H1 (cell line): ENCODE results near the gene SCYGR4. TPM values are rescaled to one million over a fixed set of nuclear protein-coding genes. Genes with fewer than 3 reads are reported as not detected.

Source experiments
- CTCF ChIA-PET: fragments of 300-600 bp; sonication (Branson Sonifier 250); formaldehyde crosslinking; loops from one replicate; lab custom pipeline; 2021; ENCODE audit not compliant: partially characterized antibody; lab: Charles Lee
- POLR2A ChIA-PET: fragments of 300-600 bp; sonication (Branson Sonifier 250); formaldehyde crosslinking; loops from one replicate; lab custom pipeline; 2021; ENCODE audit warnings: inconsistent platforms; ENCODE audit not compliant: partially characterized antibody; lab: Charles Lee
- DNase-seq, 2 experiments: peaks; one replicate each; pipeline versions ENCODE4 v3.0.0 to v3.0.0-alpha.2; 2010 to 2022; ENCODE audit warnings: low spot score in 2 of 2, low read depth in 1 of 2, mixed read lengths in 1 of 2
- FAIRE-seq: peaks from 2 replicates; lab custom pipeline; 2011; peaks lifted over from hg19 to GRCh38; lab: Jason Lieb, UNC
- H2AFZ ChIP-seq: 2 replicates; pipeline ENCODE4 v1.8.1; 2012; ENCODE audit warnings: low read length, inconsistent platforms
- H2AK5ac ChIP-seq: 2 replicates; pipeline ENCODE4 v1.6.1; 2013; ENCODE audit warnings: low read depth, low read length
- H2BK120ac ChIP-seq: replicated peaks from 2 replicates; pipeline ENCODE3; 2013; ENCODE audit warnings: low read depth, low read length, inconsistent platforms
- H2BK12ac ChIP-seq: 2 replicates; pipeline ENCODE4 v1.6.1; 2013; ENCODE audit warnings: low read depth, low read length
- H2BK15ac ChIP-seq: 2 replicates; pipeline ENCODE4 v1.6.1; 2013; ENCODE audit warnings: low read length
- H2BK20ac ChIP-seq: 2 replicates; pipeline ENCODE4 v1.6.1; 2013; ENCODE audit warnings: low read length
- H2BK5ac ChIP-seq: 2 replicates; pipeline ENCODE4 v1.6.1; 2013; ENCODE audit warnings: low read depth, low read length
- H3K14ac ChIP-seq: 2 replicates; pipeline ENCODE4 v1.6.1; 2013; ENCODE audit warnings: inconsistent platforms; ENCODE audit not compliant: insufficient read length
- H3K18ac ChIP-seq: 2 replicates; pipeline ENCODE4 v1.6.1; 2013; ENCODE audit warnings: low read length; ENCODE audit errors: extremely low read depth
- H3K23ac ChIP-seq: 2 replicates; pipeline ENCODE4 v1.6.1; 2013; ENCODE audit warnings: inconsistent platforms; ENCODE audit not compliant: insufficient read length
- H3K23me2 ChIP-seq: 2 replicates; pipeline ENCODE4 v1.6.1; 2013; ENCODE audit warnings: low read depth, low read length
- H3K27ac ChIP-seq: 2 replicates; pipeline ENCODE4 v1.6.1; 2011; ENCODE audit warnings: low read depth, low read length, inconsistent platforms
- H3K27me3 ChIP-seq, 4 experiments: replicated peaks in 1 of 4; 1 replicate in 1 of 4; 2 replicates in 3 of 4; pipeline versions ENCODE4 v1.6.1 to v1.8.1; 2011 to 2013; ENCODE audit warnings: low read length in 3 of 4, mild to moderate bottlenecking in 3 of 4, inconsistent platforms in 2 of 4, mixed read lengths in 2 of 4, moderate library complexity in 1 of 4; ENCODE audit not compliant: control insufficient read depth in 3 of 4, insufficient read depth in 3 of 4; ENCODE audit errors: extremely low read depth in 1 of 4
- H3K36me3 ChIP-seq, 4 experiments: 2 replicates each; pipeline versions ENCODE4 v1.6.1 to v1.8.1; 2011 to 2013; ENCODE audit warnings: mild to moderate bottlenecking in 4 of 4, low read length in 3 of 4, moderate library complexity in 2 of 4, control low read depth in 1 of 4, inconsistent platforms in 1 of 4; ENCODE audit not compliant: insufficient read depth in 4 of 4, control insufficient read depth in 2 of 4
- H3K4ac ChIP-seq: replicated peaks from 2 replicates; pipeline ENCODE3; 2013; ENCODE audit warnings: low read length, low read depth, mixed read lengths, inconsistent platforms; ENCODE audit not compliant: insufficient read length
- H3K4me1 ChIP-seq, 4 experiments: replicated peaks in 1 of 4; 1 replicate in 1 of 4; 2 replicates in 3 of 4; pipeline versions ENCODE4 v1.6.1 to v1.8.1; 2011 to 2013; ENCODE audit warnings: low read length in 3 of 4, inconsistent platforms in 2 of 4, mixed read lengths in 1 of 4; ENCODE audit not compliant: insufficient read depth in 4 of 4, control insufficient read depth in 3 of 4
- H3K4me2 ChIP-seq, 2 experiments: 2 replicates each; pipeline versions ENCODE4 v1.6.1 to v1.8.1; 2011 to 2013; ENCODE audit warnings: low read depth in 2 of 2, low read length in 2 of 2, control low read depth in 1 of 2, inconsistent platforms in 1 of 2, mild to moderate bottlenecking in 1 of 2; ENCODE audit not compliant: insufficient read depth in 1 of 2
- H3K4me3 ChIP-seq, 4 experiments: fragments of 200-600, 300-600 bp in 1 of 4; sonication (generic), shearing (Covaris generic), sonication (Bioruptor Twin) in 1 of 4; 2 replicates each; pipeline versions ENCODE4 v1.5.1 to v1.8.1; 2011 to 2016; ENCODE audit warnings: low read length in 4 of 4, low read depth in 3 of 4, control low read depth in 2 of 4, inconsistent platforms in 2 of 4, mild to moderate bottlenecking in 2 of 4, mixed read lengths in 1 of 4, moderate library complexity in 1 of 4; ENCODE audit not compliant: insufficient read depth in 2 of 4; ENCODE audit errors: extremely low read depth in 1 of 4
- H3K56ac ChIP-seq: replicated peaks from 2 replicates; pipeline ENCODE3; 2013; ENCODE audit warnings: low read depth, mild to moderate bottlenecking, mixed read lengths, low read length, inconsistent platforms; ENCODE audit not compliant: insufficient read length
- H3K79me1 ChIP-seq: 2 replicates; pipeline ENCODE4 v1.6.1; 2013; ENCODE audit warnings: low read depth, low read length, control low read depth
- H3K79me2 ChIP-seq, 2 experiments: 2 replicates each; pipeline versions ENCODE4 v1.6.1 to v1.8.1; 2012 to 2013; ENCODE audit warnings: low read length in 2 of 2, mild to moderate bottlenecking in 2 of 2, inconsistent platforms in 1 of 2; ENCODE audit not compliant: insufficient read depth in 2 of 2, control insufficient read depth in 1 of 2
- H3K9ac ChIP-seq, 4 experiments: replicated peaks in 1 of 4; 1 replicate in 1 of 4; 2 replicates in 3 of 4; pipeline versions ENCODE4 v1.6.1 to v1.8.1; 2011 to 2013; ENCODE audit warnings: low read depth in 3 of 4, low read length in 3 of 4, control low read depth in 2 of 4, mild to moderate bottlenecking in 2 of 4, moderate library complexity in 2 of 4, inconsistent platforms in 1 of 4; ENCODE audit errors: extremely low read depth in 1 of 4
- H3K9me3 ChIP-seq, 2 experiments: 2 replicates each; pipeline versions ENCODE4 v1.6.1 to v1.8.1; 2012 to 2013; ENCODE audit warnings: mild to moderate bottlenecking in 2 of 2, moderate library complexity in 2 of 2, control low read depth in 1 of 2, inconsistent platforms in 1 of 2, low read depth in 1 of 2, low read length in 1 of 2, mixed read lengths in 1 of 2; ENCODE audit not compliant: insufficient read depth in 2 of 2
- H4K20me1 ChIP-seq, 2 experiments: replicated peaks in 1 of 2; 2 replicates each; pipeline versions ENCODE3 to v1.8.1; 2011 to 2013; ENCODE audit warnings: inconsistent platforms in 2 of 2, low read length in 2 of 2, mild to moderate bottlenecking in 1 of 2; ENCODE audit not compliant: insufficient read depth in 2 of 2, control insufficient read depth in 1 of 2
- H4K5ac ChIP-seq: 2 replicates; pipeline ENCODE4 v1.6.1; 2013; ENCODE audit warnings: low read length, low read depth, mixed read lengths, inconsistent platforms; ENCODE audit not compliant: insufficient read length
- H4K8ac ChIP-seq: 2 replicates; pipeline ENCODE4 v1.8.0; 2013; ENCODE audit warnings: mild to moderate bottlenecking, moderate library complexity, low read length, inconsistent platforms; ENCODE audit not compliant: insufficient read depth; ENCODE audit errors: extremely low read depth
- H4K91ac ChIP-seq: replicated peaks from 2 replicates; pipeline ENCODE3; 2013; ENCODE audit warnings: low read length, mixed read lengths, inconsistent platforms; ENCODE audit not compliant: insufficient read length
- ATF2 ChIP-seq: IDR thresholded peaks from 2 replicates; pipeline ENCODE4 v1.6.1; 2012; ENCODE audit warnings: low read length, inconsistent platforms
- BRCA1 ChIP-seq: IDR thresholded peaks from 2 replicates; pipeline ENCODE4 v1.6.1; 2012; ENCODE audit warnings: low read depth, low read length, improper control_type of control experiment
- CBX8 ChIP-seq: fragments of 300-800, 300-1000 bp; sonication (generic); IDR thresholded peaks from 2 replicates; pipeline ENCODE4 v1.7.1; 2016; ENCODE audit warnings: low read depth, low read length, borderline replicate concordance
- EGR1 ChIP-seq: IDR thresholded peaks from 2 replicates; pipeline ENCODE4 v1.6.1; 2011; ENCODE audit warnings: low read depth, low read length, borderline replicate concordance
- EZH2 ChIP-seq: fragments of 200-600 bp; sonication (generic); IDR thresholded peaks from 2 replicates; pipeline ENCODE4 v1.7.1; 2012; ENCODE audit warnings: low read depth, mild to moderate bottlenecking, moderate library complexity, low read length, inconsistent platforms; ENCODE audit not compliant: severe bottlenecking
- HDAC6 ChIP-seq: IDR thresholded peaks from one replicate; pipeline ENCODE4 v1.7.1; 2012; ENCODE audit warnings: low read depth, mild to moderate bottlenecking, inconsistent platforms, low read length, moderate library complexity
- PHF8 ChIP-seq: fragments of 200-600 bp; sonication (generic); conservative IDR thresholded peaks from 2 replicates; pipeline ENCODE4 v1.7.1; 2012; ENCODE audit warnings: low read depth, mild to moderate bottlenecking, inconsistent platforms, low read length, moderate library complexity
- POLR2AphosphoS5 ChIP-seq: IDR thresholded peaks from 2 replicates; pipeline ENCODE4 v1.6.1; 2011; ENCODE audit warnings: low read depth, low read length
- POU5F1 ChIP-seq: IDR thresholded peaks from 2 replicates; pipeline ENCODE4 v1.6.1; 2011; ENCODE audit warnings: low read depth, mild to moderate bottlenecking, low read length, moderate library complexity
- SIN3A ChIP-seq, 2 experiments: IDR thresholded peaks in 1 of 2; conservative IDR thresholded peaks in 1 of 2; 2 replicates each; pipeline ENCODE4 v1.6.1; 2011 to 2012; ENCODE audit warnings: low read length in 2 of 2, improper control_type of control experiment in 1 of 2, low read depth in 1 of 2, mild to moderate bottlenecking in 1 of 2
- SP2 ChIP-seq: IDR thresholded peaks from 2 replicates; pipeline ENCODE4 v1.6.1; 2012; ENCODE audit warnings: mild to moderate bottlenecking, low read length, inconsistent platforms
- TAF1 ChIP-seq: IDR thresholded peaks from 2 replicates; pipeline ENCODE4 v1.6.1; 2011; ENCODE audit warnings: mild to moderate bottlenecking, low read depth, low read length
- TCF12 ChIP-seq: IDR thresholded peaks from 2 replicates; pipeline ENCODE4 v1.6.1; 2011; ENCODE audit warnings: low read depth, mild to moderate bottlenecking, low read length
- ZNF274 ChIP-seq: IDR thresholded peaks from 2 replicates; pipeline ENCODE4 v1.7.0; 2012; ENCODE audit warnings: low read length, borderline replicate concordance; ENCODE audit errors: extremely low read depth
- WGBS, 2 experiments: shearing (Covaris generic) in 1 of 2; methylation state at CpG; one replicate each; pipeline versions ENCODE4 v1.1.6 to v1.1.7; 2013 to 2015; ENCODE audit warnings: low lambda C conversion rate in 2 of 2, mixed read lengths in 2 of 2, inconsistent platforms in 1 of 2, low coverage in 1 of 2, missing lambda C conversion rate in 1 of 2; ENCODE audit not compliant: insufficient replicate concordance in 2 of 2, insufficient coverage in 1 of 2, insufficient read length in 1 of 2; ENCODE audit errors: extremely low coverage in 1 of 2, missing lambda C conversion rate in 1 of 2; 5-methylcytosine and 5-hydroxymethylcytosine counted together
- polyA plus RNA-seq, 7 experiments: library from polyadenylated mRNA; depleted of rRNA in 3 of 7; stranded (reverse) in 5 of 7; unstranded in 2 of 7; fragments of >200 nt in 5 of 7; fragments of 200-250 nt in 2 of 7; gene quantifications; 1 replicate in 5 of 7; 2 replicates in 1 of 7; 4 replicates in 1 of 7; pipeline versions ENCODE4 v1.2.1 to v1.2.3, GENCODE V29; 2011 to 2013; ENCODE audit warnings: missing spikeins in 2 of 7, mixed read lengths in 2 of 7
- total RNA-seq: library from RNA; stranded (reverse); fragmentation: NEBNext Ultra II Directional; extraction: Animal tissue kit (Norgen Biotek cat#: 25700); gene quantifications from 2 replicates; pipeline ENCODE4 v1.2.1, GENCODE V29; 2021

The SCYGR4 gene
- total and polyA plus RNA-seq, 2 of the 8 experiments (the other 6 are each of a cell fraction or from before 2014, with no cell fraction given) = not detected

GRCh38 chr2:227568852-227569169 is 48.5 kb upstream of the SCYGR4 start:
- no peak for DNase-seq
- CTCF ChIA-PET = interaction anchor here (1.1 kb wide), 1 partner anchor 15 kb away, joined by 4 read pairs; no protein-coding TSS in a partner anchor
- no peak overlapping the region for H4K8ac ChIP-seq
- H3K4ac ChIP-seq = no peak overlapping the region
- no peaks in the 10 kb centered on the region for H3K9me3 ChIP-seq
- no peak overlapping the region for H3K27ac ChIP-seq
- H3K9ac ChIP-seq = no peak overlapping the region
- H2BK20ac ChIP-seq = no peak overlapping the region
- H3K79me1 ChIP-seq = no peaks in the 10 kb centered on the region
- no peak overlapping the region for H2BK120ac ChIP-seq
- H3K79me2 ChIP-seq = no peaks in the 10 kb centered on the region
- no peak overlapping the region for H3K14ac ChIP-seq
- no peak overlapping the region for H2AFZ ChIP-seq
- no peak overlapping the region for H3K56ac ChIP-seq
- H4K91ac ChIP-seq = no peak overlapping the region
- H2BK15ac ChIP-seq = no peak overlapping the region
- H2BK5ac ChIP-seq = no peak overlapping the region
- H3K4me3 ChIP-seq = no peak overlapping the region
- no peaks in the 10 kb centered on the region for H3K4me1 ChIP-seq
- POLR2A ChIA-PET = interaction anchor here (1.9 kb wide), 1 partner anchor 9 kb away, joined by 9 read pairs; no protein-coding TSS in a partner anchor
- no peaks in the 10 kb centered on the region for H3K36me3 ChIP-seq
- H2AK5ac ChIP-seq = no peak overlapping the region
- H4K5ac ChIP-seq = no peak overlapping the region
- no peaks in the 10 kb centered on the region for H4K20me1 ChIP-seq
- H2BK12ac ChIP-seq = no peak overlapping the region
- no peaks in the 10 kb centered on the region for H3K27me3 ChIP-seq
- no peak overlapping the region for H3K18ac ChIP-seq
- no peaks in the 10 kb centered on the region for H3K23me2 ChIP-seq
- H3K4me2 ChIP-seq = no peak overlapping the region
- no peak for FAIRE-seq
- 82% methylated on average over 2 of the region's 2 CpGs; no CpG with 5 or more reads in 1 of the 2 experiments for WGBS, 2 experiments
- no peak overlapping the region for H3K23ac ChIP-seq
- TF ChIP-seq TCF12 (no peak), TAF1 (no peak), ATF2 (no peak), BRCA1 (no peak), ZNF274 (no peak), POU5F1 (no peak), CBX8 (no peak), HDAC6 (no peak), EGR1 (no peak), EZH2 (no peak), POLR2AphosphoS5 (no peak), PHF8 (no peak), SP2 (no peak), SIN3A (conservative IDR thresholded peaks at IDR 0.05 in 1 of 2, IDR thresholded peaks at IDR 0.05 in 1 of 2; ENCODE audit: low read depth in 1 of 2, low read length in 2 of 2) (no peak)
